Uterus (tissue), 4 donors: ENCODE measurements around the gene GLYR1. TPM values are rescaled to one million over a fixed set of nuclear protein-coding genes. Genes with fewer than 3 reads are reported as not detected.

Source experiments
- DNase-seq, 2 donors: peaks; one replicate each; pipeline ENCODE4 v3.0.0-alpha.2; 2019 to 2020
- H3K27ac ChIP-seq, 2 donors: fragments of 200-600 bp; sonication (generic); 1 replicate in 1 of 2; 2 replicates in 1 of 2; pipeline ENCODE4 v1.5.1; 2016 to 2018
- H3K27me3 ChIP-seq, 2 donors: fragments of 200-600 bp; sonication (generic); one replicate each; pipeline ENCODE4 v1.5.1; 2018 to 2019; ENCODE audit warnings: control low read depth in 1 of 2
- H3K36me3 ChIP-seq, 2 donors: fragments of 200-600 bp; sonication (generic); one replicate each; pipeline ENCODE4 v1.5.1; 2019; ENCODE audit warnings: control low read depth in 1 of 2
- H3K4me1 ChIP-seq, 2 donors: fragments of 200-600 bp; sonication (generic); one replicate each; pipeline ENCODE4 v1.5.1; 2018 to 2019; ENCODE audit warnings: control low read depth in 1 of 2
- H3K4me3 ChIP-seq, 2 donors: fragments of 200-600 bp; sonication (generic); 1 replicate in 1 of 2; 2 replicates in 1 of 2; pipeline ENCODE4 v1.5.1; 2018 to 2019; ENCODE audit warnings: mild to moderate bottlenecking in 1 of 2
- H3K9me3 ChIP-seq, 2 donors: fragments of 200-600 bp; sonication (generic); one replicate each; pipeline ENCODE4 v1.5.1; 2019; ENCODE audit warnings: control low read depth in 1 of 2
- POLR2A ChIP-seq, 2 donors: fragments of 450-650 bp; IDR thresholded peaks; one replicate each; pipeline ENCODE4 v1.6.1; 2016; ENCODE audit warnings: antibody characterized with exemption in 2 of 2, mild to moderate bottlenecking in 1 of 2, moderate library complexity in 1 of 2
- intact Hi-C: fragments of 100-400 bp; cut with DNase I; formaldehyde crosslinking; loops from one replicate; pipeline ENCODE4 v1.15.1; 2023; ENCODE audit warnings: low total_unique reads
- total RNA-seq, 4 donors: library from RNA; depleted of rRNA in 3 of 4; stranded (reverse); fragments of >200 nt in 3 of 4; gene quantifications; one replicate each; pipeline versions ENCODE4 v1.1.0 to v1.2.4, GENCODE V29; 2014 to 2023
- TF ChIP-seq, protein P1 (sequence below), 4 experiments: fragments of 200-600 bp in 2 of 4; fragments of 450-650 bp in 2 of 4; sonication (generic) in 2 of 4; IDR thresholded peaks; one replicate each; pipeline ENCODE4 v1.5.1; 2016 to 2019; ENCODE audit warnings: antibody characterized with exemption in 4 of 4, mild to moderate bottlenecking in 2 of 4, moderate library complexity in 1 of 4
- donor health status: DM: yes; HTN: yes; CAD: no.

Gene GLYR1
- total RNA-seq, 4 donors from 2014 or later = 26.6 to 86.3 (median 47.1) TPM

DNA sequence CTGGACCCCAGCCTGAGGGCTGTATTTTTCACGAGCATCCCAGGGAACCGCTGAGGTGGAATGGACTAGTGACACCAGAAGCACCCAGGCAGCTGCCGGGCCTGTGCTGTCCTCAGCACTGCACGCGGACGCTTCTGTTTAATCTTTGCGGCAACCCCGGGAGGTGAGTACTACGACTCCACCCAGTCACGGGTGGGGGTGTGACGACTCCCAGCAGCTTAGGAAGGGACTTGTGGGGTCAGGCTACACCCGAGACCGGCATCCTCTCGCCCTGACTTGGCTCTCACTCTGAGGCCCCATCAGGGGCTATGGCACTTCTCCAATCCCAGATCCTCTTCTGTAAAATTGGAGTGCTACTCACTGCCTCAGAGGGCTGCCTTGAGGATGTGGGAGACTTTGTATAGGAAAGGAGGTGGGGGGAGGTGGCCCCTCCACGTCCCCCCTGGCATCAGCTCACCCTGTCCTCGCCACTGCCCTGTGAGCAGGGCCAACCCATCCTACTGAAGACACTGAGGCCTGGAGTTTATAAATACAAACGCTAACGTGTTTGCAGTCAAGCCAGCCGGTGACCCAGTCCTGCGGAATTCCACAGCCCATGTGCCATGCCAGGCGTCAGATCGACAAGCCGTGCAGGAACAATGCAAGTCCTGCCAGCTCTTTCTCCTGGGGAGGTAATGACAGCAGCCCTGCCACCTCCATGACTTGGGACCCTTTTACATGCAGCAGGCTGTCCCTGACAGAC lies 45.4 kb upstream of the GLYR1 start:
- Histone ChIP-seq H3K4me3 (no peak overlapping the region), H3K4me1 (no peaks in the 10 kb centered on the region), H3K9me3 (no peaks in the 10 kb centered on the region), H3K36me3 (no peaks in the 10 kb centered on the region), H3K27me3 (no peaks in the 10 kb centered on the region), H3K27ac (no peak overlapping the region)
- TF ChIP-seq, protein P1, sequence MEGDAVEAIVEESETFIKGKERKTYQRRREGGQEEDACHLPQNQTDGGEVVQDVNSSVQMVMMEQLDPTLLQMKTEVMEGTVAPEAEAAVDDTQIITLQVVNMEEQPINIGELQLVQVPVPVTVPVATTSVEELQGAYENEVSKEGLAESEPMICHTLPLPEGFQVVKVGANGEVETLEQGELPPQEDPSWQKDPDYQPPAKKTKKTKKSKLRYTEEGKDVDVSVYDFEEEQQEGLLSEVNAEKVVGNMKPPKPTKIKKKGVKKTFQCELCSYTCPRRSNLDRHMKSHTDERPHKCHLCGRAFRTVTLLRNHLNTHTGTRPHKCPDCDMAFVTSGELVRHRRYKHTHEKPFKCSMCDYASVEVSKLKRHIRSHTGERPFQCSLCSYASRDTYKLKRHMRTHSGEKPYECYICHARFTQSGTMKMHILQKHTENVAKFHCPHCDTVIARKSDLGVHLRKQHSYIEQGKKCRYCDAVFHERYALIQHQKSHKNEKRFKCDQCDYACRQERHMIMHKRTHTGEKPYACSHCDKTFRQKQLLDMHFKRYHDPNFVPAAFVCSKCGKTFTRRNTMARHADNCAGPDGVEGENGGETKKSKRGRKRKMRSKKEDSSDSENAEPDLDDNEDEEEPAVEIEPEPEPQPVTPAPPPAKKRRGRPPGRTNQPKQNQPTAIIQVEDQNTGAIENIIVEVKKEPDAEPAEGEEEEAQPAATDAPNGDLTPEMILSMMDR (IDR thresholded peaks at IDR 0.05) = no peak
- TF ChIP-seq POLR2A (IDR thresholded peaks at IDR 0.05) = no peak
- intact Hi-C loops = no loop called here
- peak in 1 of 2 donors; percentile 43 for DNase-seq

GRCh38 chr16:4891886-4892216 lies 44.8 kb upstream of the GLYR1 start:
- DNase-seq = no peak
- no peak overlapping the region for H3K27ac ChIP-seq

GRCh38 chr16:4891097-4891885 lies 44.2 kb upstream of the GLYR1 start:
- intact Hi-C loops = no loop called here
- no peak for TF ChIP-seq POLR2A (IDR thresholded peaks at IDR 0.05)
- TF ChIP-seq, protein P1 (IDR thresholded peaks at IDR 0.05) = no peak
- no peak overlapping the region for H3K27ac ChIP-seq
- H3K9me3 ChIP-seq = no peaks in the 10 kb centered on the region
- H3K36me3 ChIP-seq = no peaks in the 10 kb centered on the region
- no peak for DNase-seq
- no peaks in the 10 kb centered on the region for H3K4me1 ChIP-seq
- no peaks in the 10 kb centered on the region for H3K27me3 ChIP-seq
- no peak overlapping the region for H3K4me3 ChIP-seq

More at GRCh38 chr16:4891886-4892216, 44.8 kb upstream of the GLYR1 start:
- Histone ChIP-seq H3K4me1 (no peaks in the 10 kb centered on the region), H3K27me3 (no peaks in the 10 kb centered on the region), H3K4me3 (no peak overlapping the region), H3K9me3 (no peaks in the 10 kb centered on the region), H3K36me3 (no peaks in the 10 kb centered on the region)
- TF ChIP-seq POLR2A (IDR thresholded peaks at IDR 0.05) = no peak
- TF ChIP-seq, protein P1 (IDR thresholded peaks at IDR 0.05) = no peak
- intact Hi-C loops = no loop called here

DNA sequence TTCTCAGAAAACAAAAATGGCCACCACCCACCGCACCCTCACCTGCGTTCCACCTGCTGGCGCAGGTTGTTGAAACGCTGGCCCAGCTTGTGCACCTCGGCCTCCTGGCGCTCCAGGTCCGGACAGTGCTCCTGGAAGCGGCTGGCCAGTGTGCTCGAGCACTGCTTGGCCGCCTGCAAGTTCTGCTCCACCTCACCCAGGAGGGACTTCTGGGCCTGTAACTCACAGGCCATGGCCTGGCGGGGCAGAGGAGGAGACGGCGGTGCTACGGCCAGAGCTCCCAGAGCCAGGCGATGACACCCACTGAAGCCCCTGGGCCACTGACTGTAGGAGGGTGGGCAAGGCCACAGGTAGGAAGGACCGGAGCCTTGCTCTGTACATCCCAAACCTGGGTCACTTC lies 43.6 kb upstream of the GLYR1 start:
- Histone ChIP-seq H3K36me3 (no peaks in the 10 kb centered on the region), H3K9me3 (no peaks in the 10 kb centered on the region), H3K27me3 (no peaks in the 10 kb centered on the region), H3K4me1 (no peaks in the 10 kb centered on the region), H3K27ac (no peak overlapping the region), H3K4me3 (no peak overlapping the region)
- TF ChIP-seq POLR2A (IDR thresholded peaks at IDR 0.05) = no peak
- TF ChIP-seq, protein P1 (IDR thresholded peaks at IDR 0.05) = no peak
- intact Hi-C loops = no loop called here
- no peak for DNase-seq

GRCh38 chr16:4890026-4890425 lies 42.9 kb upstream of the GLYR1 start:
- intact Hi-C loops = no loop called here
- H3K4me3 ChIP-seq = no peak overlapping the region
- H3K4me1 ChIP-seq = no peaks in the 10 kb centered on the region
- no peak for DNase-seq
- TF ChIP-seq, protein P1 (IDR thresholded peaks at IDR 0.05) = no peak
- TF ChIP-seq POLR2A (IDR thresholded peaks at IDR 0.05) = no peak
- H3K27ac ChIP-seq = no peak overlapping the region
- H3K9me3 ChIP-seq = no peaks in the 10 kb centered on the region
- no peaks in the 10 kb centered on the region for H3K27me3 ChIP-seq
- H3K36me3 ChIP-seq = no peaks in the 10 kb centered on the region
